ENCODE results near the gene CRADD.

Gene CRADD

GRCh38 chr12:93808169-93808899, 131.2 kb downstream of the CRADD start:
- no peak for DNase-seq (ENCODE audit: low read depth)

GRCh38 chr12:93812626-93813025, 135.5 kb downstream of the CRADD start:
- DNase-seq (ENCODE audit: low read depth), result peak; percentile 74

DNA sequence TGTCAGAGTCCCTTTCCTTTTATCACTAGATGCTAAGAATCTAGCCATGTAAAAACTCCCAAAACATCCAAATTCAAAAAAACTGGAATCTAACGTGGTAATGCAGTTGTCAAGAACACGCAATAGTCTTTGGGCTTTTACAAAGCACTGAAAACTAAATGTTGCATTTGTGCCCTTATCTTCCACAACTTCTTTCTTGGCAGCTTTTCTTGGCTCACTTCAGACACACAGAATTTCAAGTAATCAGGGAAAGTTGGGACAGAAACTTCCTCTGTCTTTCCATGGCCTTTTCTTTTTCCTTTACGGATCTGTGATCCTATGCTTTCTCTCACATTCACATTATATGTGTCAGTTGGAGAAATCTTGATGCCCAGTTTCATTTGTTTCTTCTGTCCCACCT, 136.0 kb downstream of the CRADD start:
- DNase-seq (ENCODE audit: low read depth), result no peak

DNA sequence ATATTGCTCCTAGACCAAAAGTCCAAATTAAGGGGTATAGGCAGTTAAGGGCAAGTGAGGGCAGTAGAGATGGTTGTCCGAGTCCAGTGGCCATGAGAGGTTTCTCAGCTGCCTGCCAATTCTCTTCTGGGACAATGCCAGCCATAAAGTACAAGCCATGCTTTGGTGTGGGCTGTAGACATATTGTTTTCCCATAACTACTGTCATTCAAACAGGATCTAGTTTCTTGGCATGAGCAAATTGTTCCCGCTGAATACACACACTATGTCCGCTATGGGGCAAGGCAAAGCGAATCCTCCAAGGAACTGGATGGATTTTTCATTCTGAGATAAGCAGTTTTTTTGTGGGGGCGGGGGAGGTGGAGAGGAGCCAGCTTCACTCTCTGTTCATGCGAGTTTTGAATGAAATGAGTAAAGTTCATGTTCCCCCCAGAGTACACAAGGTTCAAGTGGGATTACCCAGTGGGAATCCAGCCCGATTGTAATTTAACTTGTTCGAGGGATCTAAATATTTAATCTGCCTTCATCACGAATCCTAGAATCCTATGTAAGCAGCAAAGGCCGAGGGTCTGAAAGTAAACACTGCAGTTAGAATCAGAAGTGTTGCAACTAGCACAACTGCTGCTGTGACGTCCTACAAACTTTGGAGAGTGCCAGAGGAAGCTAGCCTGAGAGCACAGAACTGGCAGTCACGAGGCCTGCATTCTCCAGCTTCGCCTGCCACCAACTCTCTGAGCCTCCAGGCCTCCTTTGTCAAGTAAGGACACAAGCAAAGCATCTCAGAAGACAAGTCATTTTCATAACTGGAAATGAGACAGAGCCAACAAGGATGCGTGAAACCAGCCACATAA, 137.0 kb downstream of the CRADD start:
- peak; percentile 71 for DNase-seq (ENCODE audit: low read depth)

DNA sequence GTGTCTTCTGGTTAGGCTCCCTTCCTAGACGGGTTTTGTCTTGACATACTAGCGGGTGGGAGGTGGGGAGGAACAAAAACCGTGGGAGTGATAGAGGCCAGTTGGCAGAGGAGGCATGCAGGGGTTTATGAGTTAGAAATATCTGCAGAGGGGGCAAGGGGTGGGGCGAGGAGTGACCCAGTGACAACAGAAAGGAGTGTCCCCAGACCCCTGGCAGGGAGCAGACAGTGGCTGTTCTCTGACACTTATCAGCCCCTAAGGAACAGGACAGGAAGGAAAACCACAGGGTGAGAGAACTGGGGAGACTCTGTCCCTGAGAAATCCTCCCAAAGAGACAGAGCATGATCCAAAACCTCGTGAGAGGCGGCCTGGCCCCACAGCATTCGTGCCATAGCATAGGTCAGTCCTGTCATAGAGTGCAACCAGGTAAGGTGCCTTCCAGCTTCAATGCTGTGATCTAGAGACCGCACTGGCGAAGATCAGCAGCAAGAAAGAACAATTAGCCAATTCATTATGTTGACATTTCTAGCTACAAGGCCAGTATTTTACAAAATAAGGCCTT, 141.4 kb downstream of the CRADD start:
- DNase-seq (ENCODE audit: low read depth), result no peak

DNA sequence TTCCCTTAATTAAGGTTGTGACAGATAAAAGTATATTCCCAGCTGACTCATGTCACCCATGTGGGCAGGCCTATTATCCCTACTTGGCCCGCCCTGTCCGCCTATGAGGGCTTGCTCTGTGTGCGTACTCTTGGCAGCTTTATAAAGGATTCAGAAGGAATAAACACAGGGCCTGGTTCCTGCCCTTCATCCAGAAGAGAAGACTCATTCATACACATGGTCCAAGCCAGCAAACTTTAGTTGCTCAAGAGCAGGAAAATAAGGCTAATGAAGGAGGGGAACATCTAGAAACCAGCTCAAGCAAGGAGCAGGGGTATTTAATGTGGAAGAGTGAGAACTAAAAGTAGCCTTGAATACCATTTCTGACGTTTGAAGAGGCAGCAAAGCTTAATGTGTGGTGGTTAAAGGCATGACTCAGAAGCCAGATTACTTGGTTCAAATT, 141.9 kb downstream of the CRADD start:
- peak; percentile 74 for DNase-seq (ENCODE audit: low read depth)

DNA sequence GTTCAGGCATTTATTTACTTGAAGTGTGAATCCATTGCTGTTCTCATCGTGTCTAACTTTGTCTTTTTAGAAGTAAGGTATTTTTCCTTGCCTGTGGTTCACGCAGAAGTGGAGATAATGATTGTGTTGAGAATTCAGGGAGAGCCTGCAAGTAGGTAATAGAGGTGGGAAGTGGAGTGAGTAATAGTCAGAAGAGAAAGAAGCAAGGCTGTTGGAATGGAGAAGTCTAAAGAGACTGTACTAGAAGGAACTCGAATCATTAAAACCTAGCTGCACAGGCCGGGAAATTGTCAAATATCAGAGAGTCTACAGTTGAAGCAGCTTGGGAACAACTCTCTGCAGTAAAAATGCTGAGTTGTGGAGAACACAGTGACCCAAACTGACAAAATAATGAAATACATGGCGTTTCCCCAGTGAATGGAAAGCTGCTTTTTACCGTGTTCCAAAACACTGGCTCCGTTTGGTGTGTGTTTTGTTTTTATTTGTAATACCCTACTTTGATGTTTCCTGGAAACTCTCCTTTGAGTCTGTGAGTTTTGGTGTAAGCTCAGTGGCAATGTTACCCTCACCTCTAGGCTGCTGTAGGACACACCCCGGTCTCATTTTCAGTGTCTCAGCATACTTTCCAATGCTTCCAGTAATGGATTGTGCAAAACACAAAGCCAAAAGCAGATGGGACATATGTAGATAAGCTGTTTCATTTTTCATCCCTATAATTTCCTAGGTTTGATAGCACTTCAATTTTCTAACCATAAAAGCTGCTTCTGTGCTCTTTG, 146.6 kb downstream of the CRADD start:
- DNase-seq (ENCODE audit: low read depth), result no peak

DNA sequence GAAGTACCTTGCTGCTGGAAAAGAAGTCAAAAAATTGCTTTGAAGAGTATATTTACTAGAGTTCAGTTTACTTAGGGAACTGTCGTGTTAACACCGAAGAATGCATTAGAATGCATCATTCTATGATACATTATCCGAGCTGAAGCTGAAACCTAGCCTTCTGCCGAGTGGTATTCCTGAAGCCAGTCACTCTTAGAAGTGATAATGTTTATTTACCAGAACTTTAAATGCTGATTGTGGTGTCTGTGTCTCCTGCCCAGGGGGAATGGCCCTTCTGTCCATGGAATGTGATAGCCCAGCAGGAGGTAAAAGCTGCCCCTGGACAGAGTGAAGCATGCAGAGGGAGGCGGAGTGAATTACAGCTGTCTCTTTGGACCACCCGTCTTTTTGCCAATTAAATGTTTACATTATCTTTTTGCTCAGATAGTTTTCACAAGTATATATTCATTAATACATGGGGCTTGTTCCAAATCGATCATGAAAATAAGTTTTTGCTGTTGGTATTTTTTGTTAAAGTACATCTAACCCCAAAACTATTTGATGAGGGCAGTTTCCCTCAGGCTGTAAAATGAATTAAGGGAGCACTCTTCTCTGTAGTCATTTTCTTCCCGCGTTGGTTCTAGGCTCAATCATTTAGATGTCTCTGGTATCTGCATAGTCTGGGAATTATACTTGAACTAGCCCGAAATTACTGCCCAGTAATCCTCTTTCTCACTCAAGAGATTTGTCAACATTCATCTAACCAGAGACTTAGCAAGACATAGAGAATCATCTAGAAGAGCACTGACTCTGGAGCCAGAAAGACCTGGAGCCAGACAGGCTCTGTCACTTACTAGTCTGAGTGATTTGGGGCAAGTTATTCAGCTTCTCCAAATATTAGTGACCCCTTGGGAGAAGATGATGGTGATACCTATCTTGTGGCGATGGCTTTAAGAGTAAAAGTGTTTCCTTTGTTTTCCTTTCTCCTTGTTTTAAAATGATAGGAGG, 147.6 kb downstream of the CRADD start:
- no peak for DNase-seq (ENCODE audit: low read depth)

GRCh38 chr12:93825501-93825888, 148.3 kb downstream of the CRADD start:
- DNase-seq (ENCODE audit: low read depth), result no peak

DNA sequence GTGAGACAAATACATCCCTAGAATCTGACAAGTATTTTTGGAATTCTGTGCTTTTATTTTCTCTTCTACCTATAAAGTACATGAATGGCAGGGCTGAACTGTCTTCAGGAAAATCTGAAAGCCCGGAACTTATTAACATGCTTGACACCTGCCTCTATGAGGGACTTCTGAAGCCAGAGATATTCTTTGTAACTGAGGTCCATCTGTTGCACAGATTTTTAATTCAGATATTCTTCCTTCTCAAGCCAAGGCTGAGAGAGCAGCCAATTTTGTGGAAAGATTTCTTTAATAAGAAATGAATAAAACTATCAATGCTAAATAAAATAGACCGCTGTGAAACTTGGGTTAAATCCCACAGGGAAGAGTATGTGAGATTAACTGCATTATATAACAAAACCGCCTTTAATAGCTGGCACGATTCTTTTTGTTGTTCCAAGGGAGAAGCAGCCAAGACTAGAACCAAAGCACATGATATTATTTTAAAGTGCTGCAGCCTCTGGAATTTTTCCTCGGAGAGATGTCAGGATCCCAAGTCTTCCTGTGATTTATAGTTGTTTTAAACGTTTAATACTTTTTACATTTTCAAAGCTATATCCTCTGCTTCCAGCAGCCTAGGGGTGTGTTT, 148.9 kb downstream of the CRADD start:
- DNase-seq (ENCODE audit: low read depth), result peak; percentile 82

- DNase-seq (ENCODE audit: low read depth), result no peak
Observed at GRCh38 chr12:93827179-93827578, 150.0 kb downstream of the CRADD start.

DNA sequence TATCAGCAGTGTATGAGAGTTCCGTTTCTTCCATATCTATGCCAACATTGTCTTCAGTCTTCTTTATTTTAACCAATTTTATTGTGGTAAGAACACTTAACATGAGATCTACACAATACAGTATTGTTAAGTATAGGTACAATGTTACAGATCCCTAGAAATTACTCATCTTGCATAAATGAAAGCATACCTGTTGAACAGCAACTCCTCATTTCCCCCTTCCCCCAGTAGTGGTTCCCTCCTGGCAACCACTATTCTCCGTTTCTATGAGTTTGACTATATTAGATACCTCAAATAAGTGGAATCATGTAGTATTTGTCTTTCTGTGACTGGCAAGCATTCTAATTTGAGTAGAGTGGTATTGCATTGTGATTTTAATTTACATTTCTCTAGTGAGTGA, 150.5 kb downstream of the CRADD start:
- no peak for DNase-seq (ENCODE audit: low read depth)

- DNase-seq (ENCODE audit: low read depth), result no peak
Observed at GRCh38 chr12:93829016-93829415, 151.8 kb downstream of the CRADD start.

DNA sequence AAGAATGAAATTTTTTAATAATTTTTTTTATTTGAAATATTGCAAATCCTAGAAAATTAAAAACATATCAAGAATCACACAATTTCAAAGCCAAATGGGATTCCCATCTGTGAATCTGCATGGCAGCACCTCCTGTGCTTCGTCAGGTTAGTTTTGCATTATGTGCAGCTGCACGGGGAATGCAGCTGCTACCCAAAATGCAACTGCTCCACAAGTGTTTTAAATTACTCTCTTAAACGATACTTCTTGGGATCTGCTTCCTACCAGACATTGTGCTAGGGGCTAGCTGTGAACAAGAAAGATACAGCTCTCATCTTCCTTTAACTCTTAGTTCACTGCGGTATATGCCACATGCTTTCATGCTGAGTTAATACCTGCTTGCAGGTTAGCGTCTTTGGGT, 154.2 kb downstream of the CRADD start:
- no peak for DNase-seq (ENCODE audit: low read depth)

DNA sequence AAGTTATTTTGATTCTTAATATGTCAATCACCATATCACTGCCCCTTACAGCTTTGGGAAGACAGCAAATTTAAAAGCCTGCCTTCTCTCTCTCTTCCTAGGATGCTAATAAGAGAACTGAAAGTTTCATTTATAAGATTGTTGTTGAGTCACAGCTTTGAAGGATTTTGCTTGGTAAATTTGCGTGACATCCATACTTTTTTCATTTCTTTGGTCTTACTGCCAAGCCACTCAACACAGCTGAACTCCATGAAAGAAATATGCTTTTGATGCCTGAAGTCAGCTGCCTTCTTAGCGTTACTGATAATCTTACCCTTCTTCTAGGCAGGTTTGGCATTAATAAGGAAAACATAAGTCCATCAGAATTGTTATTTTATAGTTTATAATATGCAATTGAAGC, 155.0 kb downstream of the CRADD start:
- DNase-seq (ENCODE audit: low read depth), result no peak

- DNase-seq (ENCODE audit: low read depth), result no peak
Observed at GRCh38 chr12:93833946-93834345, 156.8 kb downstream of the CRADD start.

DNA sequence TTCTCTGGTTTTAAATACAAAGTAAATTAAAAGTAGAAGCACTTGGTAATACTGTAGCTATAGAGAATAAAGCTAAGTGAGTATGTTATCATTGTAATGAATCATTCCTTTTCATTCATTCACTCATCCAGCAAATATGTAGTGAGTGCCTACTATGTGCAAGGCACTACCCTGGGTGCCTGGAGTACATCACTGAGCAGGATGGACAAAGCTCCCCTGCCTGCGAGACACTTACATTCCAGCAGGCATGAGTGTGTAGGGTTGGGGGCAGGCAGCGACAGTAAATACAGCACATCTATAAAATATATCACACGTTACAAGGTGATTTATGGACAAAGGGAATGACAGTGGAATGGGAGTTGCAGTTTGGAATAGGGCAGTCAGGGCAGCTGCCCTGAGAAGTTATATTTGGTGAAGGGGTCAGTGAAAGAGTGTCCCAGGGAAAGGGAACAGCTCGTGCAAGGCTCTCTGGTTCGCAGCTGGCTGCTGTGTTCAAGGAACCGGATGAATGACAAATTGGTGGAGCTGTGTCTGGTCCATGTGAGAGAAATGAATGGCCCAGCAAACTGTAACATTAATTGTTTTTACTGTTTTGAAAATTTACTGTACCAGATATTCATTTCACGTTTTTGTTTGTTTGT, 159.6 kb downstream of the CRADD start:
- DNase-seq (ENCODE audit: low read depth), result no peak

DNA sequence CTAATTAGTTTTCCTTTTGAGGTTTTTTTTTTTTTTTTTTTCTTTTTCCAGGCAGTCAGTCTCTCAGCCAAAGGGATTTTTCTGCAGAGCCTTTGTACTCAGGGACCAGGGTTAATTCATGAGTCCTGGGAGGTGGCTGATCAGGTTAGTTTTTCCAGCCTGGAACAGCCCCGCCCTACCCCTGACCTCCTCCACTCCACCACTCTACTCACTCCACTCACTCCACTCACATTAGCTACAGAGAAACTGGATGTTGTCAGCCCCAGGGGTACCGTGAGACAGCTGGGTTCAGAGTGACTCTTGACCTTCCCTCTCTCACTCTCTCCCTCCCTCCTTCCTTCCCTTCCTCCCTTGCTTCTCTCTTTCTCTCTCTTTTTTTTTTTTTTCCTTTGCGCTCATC, 161.0 kb downstream of the CRADD start:
- no peak for DNase-seq (ENCODE audit: low read depth)

DNA sequence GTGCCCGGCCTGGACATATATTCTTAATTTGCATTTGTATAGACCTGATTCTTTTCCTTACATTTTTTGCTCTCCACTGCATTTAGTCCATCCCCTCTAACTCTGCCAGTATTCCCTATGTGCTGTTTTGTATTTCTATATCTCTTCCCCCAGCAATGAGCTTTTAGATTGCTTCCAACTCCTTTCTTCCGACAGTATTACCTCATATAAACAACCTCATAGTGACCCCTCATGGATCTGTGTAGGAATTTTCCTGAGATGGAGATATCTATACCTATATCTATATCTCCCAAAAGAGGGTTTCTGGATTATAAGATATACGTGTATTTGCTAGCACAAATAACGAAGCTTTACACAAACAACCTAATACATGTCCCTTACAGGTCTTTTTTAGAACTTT, 161.9 kb downstream of the CRADD start:
- no peak for DNase-seq (ENCODE audit: low read depth)

DNA sequence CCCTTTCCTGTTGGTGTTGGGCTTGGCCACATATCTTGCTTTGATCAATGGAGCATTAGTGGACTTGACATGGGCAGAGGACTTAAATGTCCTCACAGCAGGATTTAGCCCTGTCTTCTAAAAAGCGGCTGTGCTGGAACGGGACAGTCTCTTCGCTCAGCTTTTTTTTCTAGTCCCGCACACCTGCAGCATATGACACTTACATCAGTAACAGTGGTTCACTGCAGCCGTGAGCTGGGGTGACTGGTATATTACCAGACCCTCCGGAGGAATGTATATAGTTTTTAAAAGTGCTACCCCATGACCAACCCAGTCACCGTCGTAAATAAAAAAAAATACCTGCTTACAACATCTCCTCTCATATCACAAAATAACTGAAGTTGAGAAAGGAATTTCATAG, 164.5 kb downstream of the CRADD start:
- DNase-seq (ENCODE audit: low read depth), result no peak
